Duodenal mucosa (tissue), 2 donors: Measurements from ENCODE around the gene YBX1.
"Not testable (repeated sequence)": the region's sequence is repeated elsewhere in the genome, so short reads cannot be mapped to it uniquely, and the experiment has no call there.

Source experiments
- H3K27ac ChIP-seq: one replicate; pipeline ENCODE4 v1.7.0; 2013; ENCODE audit warnings: low read depth, low read length
- H3K27me3 ChIP-seq, 2 donors: one replicate each; pipeline ENCODE4 v1.7.0; 2013; ENCODE audit warnings: low read length in 2 of 2, control low read depth in 1 of 2; ENCODE audit not compliant: insufficient read depth in 2 of 2, control insufficient read depth in 1 of 2
- H3K36me3 ChIP-seq, 2 donors: one replicate each; pipeline ENCODE4 v1.7.0; 2013; ENCODE audit warnings: low read length in 2 of 2, control low read depth in 1 of 2; ENCODE audit not compliant: insufficient read depth in 2 of 2, control insufficient read depth in 1 of 2
- H3K4me1 ChIP-seq, 2 donors: one replicate each; pipeline ENCODE4 v1.7.0; 2013; ENCODE audit warnings: low read length in 2 of 2, control low read depth in 1 of 2; ENCODE audit not compliant: insufficient read depth in 2 of 2, control insufficient read depth in 1 of 2
- H3K4me3 ChIP-seq, 2 donors: one replicate each; pipeline ENCODE4 v1.7.0; 2013; ENCODE audit warnings: low read length in 2 of 2, low read depth in 1 of 2
- H3K9ac ChIP-seq, 2 donors: one replicate each; pipeline ENCODE4 v1.7.0; 2013; ENCODE audit warnings: low read length in 2 of 2, low read depth in 1 of 2
- H3K9me3 ChIP-seq, 2 donors: one replicate each; pipeline ENCODE4 v1.7.0; 2013; ENCODE audit warnings: low read length in 2 of 2, control low read depth in 1 of 2; ENCODE audit not compliant: control insufficient read depth in 1 of 2

YBX1 gene

GRCh38 chr1:42674214-42674613 is 8.0 kb upstream of the YBX1 start:
- Histone ChIP-seq H3K27ac (no peak overlapping the region), H3K9me3 (no peaks in the 10 kb centered on the region), H3K4me1 (no peaks in the 10 kb centered on the region), H3K36me3 (peaks cover 11 to 29% of the 10 kb centered on the region in 2 donors), H3K9ac (no peak overlapping the region), H3K27me3 (no peaks in the 10 kb centered on the region), H3K4me3 (no peak overlapping the region)

GRCh38 chr1:42674682-42675081 is 7.5 kb upstream of the YBX1 start:
- peaks cover 11 to 29% of the 10 kb centered on the region in 2 donors for H3K36me3 ChIP-seq
- H3K27ac ChIP-seq: no peak overlapping the region
- no peaks in the 10 kb centered on the region for H3K27me3 ChIP-seq
- no peak overlapping the region for H3K4me3 ChIP-seq
- no peaks in the 10 kb centered on the region for H3K9me3 ChIP-seq
- H3K9ac ChIP-seq: no peak overlapping the region
- H3K4me1 ChIP-seq: no peaks in the 10 kb centered on the region

- Histone ChIP-seq H3K4me1 (peaks cover 2 to 3% of the 10 kb centered on the region in 2 donors), H3K9me3 (no peaks in the 10 kb centered on the region), H3K4me3 (no peak overlapping the region), H3K27ac (no peak overlapping the region), H3K9ac (no peak overlapping the region), H3K27me3 (no peaks in the 10 kb centered on the region), H3K36me3 (peaks cover 11 to 22% of the 10 kb centered on the region in 2 donors)
These were observed 6.8 kb upstream of the YBX1 start for GRCh38 chr1:42675467-42675866.

GRCh38 chr1:42676534-42677087 is 5.6 kb upstream of the YBX1 start:
- Histone ChIP-seq H3K4me1 (peaks cover 12% of the 10 kb centered on the region in 2 donors), H3K9me3 (no peaks in the 10 kb centered on the region), H3K9ac (no peak overlapping the region), H3K27ac (no peak overlapping the region), H3K4me3 (no peak overlapping the region), H3K27me3 (no peaks in the 10 kb centered on the region), H3K36me3 (peaks cover 11 to 21% of the 10 kb centered on the region in 2 donors)

GRCh38 chr1:42679364-42679983 is 2.7 kb upstream of the YBX1 start:
- Histone ChIP-seq H3K27me3 (no peaks in the 10 kb centered on the region), H3K9me3 (no peaks in the 10 kb centered on the region), H3K9ac (no peak overlapping the region), H3K4me1 (peaks cover 19 to 22% of the 10 kb centered on the region in 2 donors), H3K27ac (no peak overlapping the region), H3K36me3 (peaks cover 11 to 17% of the 10 kb centered on the region in 2 donors), H3K4me3 (no peak overlapping the region)

GRCh38 chr1:42680055-42680454 is 2.2 kb upstream of the YBX1 start:
- Histone ChIP-seq H3K4me3 (no peak overlapping the region), H3K9me3 (no peaks in the 10 kb centered on the region), H3K9ac (no peak overlapping the region), H3K27ac (no peak overlapping the region), H3K36me3 (peaks cover 6 to 12% of the 10 kb centered on the region in 2 donors), H3K27me3 (no peaks in the 10 kb centered on the region), H3K4me1 (peaks cover 25 to 28% of the 10 kb centered on the region in 2 donors)

- Histone ChIP-seq H3K4me1 (peaks cover 36 to 38% of the 10 kb centered on the region in 2 donors), H3K27ac (peak overlapping the region; percentile 61), H3K36me3 (peaks cover 0 to 3% of the 10 kb centered on the region in 2 donors), H3K4me3 (peak overlapping the region; percentile 84 to 93), H3K27me3 (no peaks in the 10 kb centered on the region), H3K9me3 (no peaks in the 10 kb centered on the region), H3K9ac (peak overlapping the region; percentile 81 to 96)
These were observed 1.1 kb upstream of the YBX1 start for GRCh38 chr1:42680921-42681683.

GRCh38 chr1:42682484-42682738 is 193 bp downstream of the YBX1 start:
- not testable (repeated sequence) for H3K9me3 ChIP-seq, H3K36me3 ChIP-seq, H3K9ac ChIP-seq, H3K27me3 ChIP-seq
- Histone ChIP-seq H3K27ac (peak overlapping the region; percentile 60), H3K4me3 (peak overlapping the region; percentile 84), H3K4me1 (peaks cover 42 to 45% of the 10 kb centered on the region in 2 donors)

- Histone ChIP-seq H3K4me3 (peak overlapping the region; percentile 81 to 84), H3K27me3 (no peaks in the 10 kb centered on the region), H3K4me1 (peaks cover 45 to 50% of the 10 kb centered on the region in 2 donors), H3K9me3 (no peaks in the 10 kb centered on the region), H3K27ac (peak overlapping the region; percentile 60), H3K36me3 (no peaks in the 10 kb centered on the region), H3K9ac (peak overlapping the region; percentile 68 to 75)
These were observed 717 bp downstream of the YBX1 start for GRCh38 chr1:42682739-42683531.

GRCh38 chr1:42684139-42684538 is 1.9 kb downstream of the YBX1 start:
- Histone ChIP-seq H3K27me3 (no peaks in the 10 kb centered on the region), H3K9ac (peak overlapping the region; percentile 28 to 75), H3K27ac (no peak overlapping the region), H3K9me3 (no peaks in the 10 kb centered on the region), H3K4me3 (peak overlapping the region; percentile 81 to 84), H3K4me1 (peaks cover 57 to 62% of the 10 kb centered on the region in 2 donors), H3K36me3 (no peaks in the 10 kb centered on the region)
